GM23248 (cell line): ENCODE results near the gene TNFSF8.

Source experiments
- EZH2 ChIP-seq: fragments of 200-600 bp; sonication (generic); IDR thresholded peaks from 2 replicates; pipeline ENCODE4 v1.6.1; 2018; ENCODE audit warnings: antibody characterized with exemption, mild to moderate bottlenecking; ENCODE audit not compliant: insufficient read depth, poor library complexity, severe bottlenecking
- EZH2phosphoT487 ChIP-seq: fragments of 200-600 bp; sonication (generic); IDR thresholded peaks from 2 replicates; pipeline ENCODE4 v1.6.1; 2018; ENCODE audit warnings: antibody characterized with exemption, moderate library complexity, mild to moderate bottlenecking, low read depth; ENCODE audit not compliant: insufficient read depth

- TF ChIP-seq EZH2 (no peak), EZH2phosphoT487 (no peak)
These were observed 73.5 kb downstream of the TNFSF8 start for GRCh38 chr9:114856942-114857315.
